HG02885 (cell line): Measurements from ENCODE around the gene NANS.
"Not testable (repeated sequence)": the region's sequence is repeated elsewhere in the genome, so short reads cannot be mapped to it uniquely, and the experiment has no call there.

Experiments used
- ATAC-seq: cut with Tn5 transposase; IDR thresholded peaks from one replicate; pipeline ENCODE4 v1.9.1; 2021; ENCODE audit warnings: mild to moderate bottlenecking; ENCODE audit not compliant: unreplicated experiment, poor library complexity

Gene NANS

DNA sequence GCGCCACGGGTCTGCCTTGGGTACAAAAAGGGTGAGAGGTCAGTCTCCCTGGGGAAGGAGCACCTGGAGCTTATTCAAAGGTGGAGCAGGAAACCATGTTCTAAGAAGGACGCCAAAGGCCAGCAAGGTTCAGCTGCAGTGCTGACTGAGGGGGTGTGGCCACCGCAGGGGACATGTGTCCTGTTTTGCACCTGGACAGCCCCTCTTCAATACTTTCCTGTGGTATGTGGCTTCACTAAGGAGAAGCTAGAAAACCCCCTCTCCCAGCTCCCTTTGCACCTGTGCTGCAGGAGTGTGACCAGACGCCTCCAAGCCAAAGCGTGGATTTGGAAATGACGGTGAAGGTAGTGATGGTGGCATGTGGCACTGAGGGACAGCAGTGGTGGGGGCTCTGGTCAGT lies 38.9 kb downstream of the NANS start:
- ATAC-seq = no peak

DNA sequence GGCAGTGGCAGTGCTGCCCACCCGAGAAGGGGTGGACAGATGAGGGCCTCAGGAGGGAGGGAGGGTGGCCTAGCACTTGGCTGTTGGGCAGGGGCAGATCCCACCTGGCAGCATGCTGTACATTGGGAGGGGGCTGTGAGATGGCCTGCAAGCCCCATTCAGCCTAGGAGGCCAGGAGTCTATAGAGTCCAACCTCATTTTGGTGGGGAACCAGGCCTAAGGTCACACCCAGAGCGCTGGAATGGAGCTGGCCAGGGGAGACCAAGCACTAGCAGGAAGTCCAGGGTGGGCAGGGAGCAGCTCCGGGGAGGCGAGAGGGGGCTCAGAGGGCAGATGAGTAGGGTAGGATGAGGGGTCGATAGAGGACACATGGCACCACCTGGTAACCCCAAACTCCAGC lies 39.6 kb downstream of the NANS start:
- no peak for ATAC-seq

DNA sequence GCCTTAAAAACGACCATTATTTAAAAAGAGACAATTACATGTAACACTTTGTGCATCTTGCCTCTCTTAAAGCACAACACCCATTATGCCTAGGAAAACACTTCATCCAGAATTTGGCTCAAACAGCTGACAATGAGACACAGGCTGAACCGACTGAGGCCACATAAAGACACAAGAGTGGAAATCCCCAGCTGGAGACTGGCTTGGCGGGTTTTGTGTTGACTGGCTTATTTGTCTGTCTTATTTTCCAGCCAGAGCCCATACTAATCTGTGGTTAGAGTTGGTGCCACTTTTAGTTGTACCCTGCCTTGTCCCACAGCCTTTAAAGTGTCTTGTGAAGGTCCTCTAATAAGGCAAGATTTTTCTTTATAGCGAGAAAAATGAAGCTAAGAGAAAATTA lies 41.3 kb downstream of the NANS start:
- no peak for ATAC-seq

DNA sequence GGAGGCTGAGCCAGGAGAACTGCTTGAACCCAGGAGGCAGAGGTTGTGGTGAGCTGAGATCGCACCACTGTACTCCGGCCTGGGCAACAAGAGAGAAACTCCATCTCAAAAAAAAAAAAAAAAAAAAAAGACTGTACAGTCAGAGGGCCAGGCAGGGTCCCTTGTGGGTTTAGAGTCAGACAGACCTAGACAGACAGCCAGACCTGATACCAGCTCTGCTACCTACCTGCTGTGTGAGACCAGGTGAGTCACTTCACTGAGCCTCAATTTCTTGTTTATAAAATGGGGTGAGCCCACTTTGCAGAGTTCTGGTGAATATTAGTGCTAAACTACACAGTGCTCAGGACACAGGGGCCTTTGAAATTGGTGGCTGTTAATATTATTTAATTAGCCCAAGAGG lies 42.8 kb downstream of the NANS start:
- no peak for ATAC-seq

DNA sequence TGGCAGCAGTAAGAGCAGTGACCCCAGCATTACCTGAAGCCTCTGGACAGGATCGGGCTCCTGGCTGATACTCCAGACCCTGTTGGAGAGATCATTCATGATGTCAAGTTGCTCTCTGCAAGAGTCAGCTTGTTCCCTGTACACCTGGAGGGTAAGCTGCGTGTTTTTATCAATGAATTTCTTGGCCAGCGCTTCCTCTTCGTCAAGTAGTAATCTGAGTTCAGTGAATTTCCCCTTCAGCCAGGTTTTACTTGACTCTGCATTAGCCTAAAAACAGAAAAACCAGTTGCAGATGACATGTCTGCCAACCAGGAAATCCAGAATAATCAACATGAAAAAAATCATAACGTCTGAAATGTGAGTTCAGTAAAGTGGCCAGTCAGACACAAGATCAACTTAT lies 43.4 kb downstream of the NANS start:
- no peak for ATAC-seq

DNA sequence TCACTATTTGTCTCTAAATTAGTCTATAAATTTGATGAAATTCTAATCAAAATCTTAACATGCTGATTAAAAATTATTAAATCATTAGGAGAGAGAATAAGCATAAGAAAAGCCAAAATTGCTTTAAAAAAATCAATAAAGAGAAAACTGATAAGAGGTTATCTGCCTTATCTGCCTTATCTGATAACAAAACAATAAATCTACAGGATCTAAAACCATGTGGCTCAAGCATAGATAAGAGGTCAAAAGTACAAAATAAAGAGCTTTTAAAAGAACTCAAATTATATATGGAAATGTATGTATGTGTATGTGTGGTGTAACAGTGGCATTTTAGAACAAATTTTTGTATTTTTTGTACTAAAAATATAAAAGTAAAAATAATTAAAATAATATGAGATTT lies 43.9 kb downstream of the NANS start:
- ATAC-seq = no peak

DNA sequence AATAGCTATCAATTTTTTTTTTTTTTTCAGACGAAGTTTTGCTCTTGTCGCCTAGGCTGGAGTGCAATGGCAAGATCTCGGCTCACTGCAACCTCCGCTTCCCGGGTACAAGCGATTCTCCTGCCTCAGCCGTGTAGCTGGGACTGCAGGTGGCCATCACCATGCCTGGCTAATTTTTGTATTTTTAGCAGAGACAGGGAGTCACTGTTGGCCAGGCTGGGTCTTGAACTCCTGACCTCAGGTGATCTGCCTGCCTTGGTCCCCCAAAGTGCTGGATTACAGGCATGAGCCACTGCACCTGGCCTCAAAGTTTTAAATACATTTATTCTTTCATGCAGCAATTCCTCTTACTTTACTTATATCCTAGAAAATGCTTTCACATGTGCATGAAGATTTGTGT lies 44.9 kb downstream of the NANS start:
- ATAC-seq = no peak

DNA sequence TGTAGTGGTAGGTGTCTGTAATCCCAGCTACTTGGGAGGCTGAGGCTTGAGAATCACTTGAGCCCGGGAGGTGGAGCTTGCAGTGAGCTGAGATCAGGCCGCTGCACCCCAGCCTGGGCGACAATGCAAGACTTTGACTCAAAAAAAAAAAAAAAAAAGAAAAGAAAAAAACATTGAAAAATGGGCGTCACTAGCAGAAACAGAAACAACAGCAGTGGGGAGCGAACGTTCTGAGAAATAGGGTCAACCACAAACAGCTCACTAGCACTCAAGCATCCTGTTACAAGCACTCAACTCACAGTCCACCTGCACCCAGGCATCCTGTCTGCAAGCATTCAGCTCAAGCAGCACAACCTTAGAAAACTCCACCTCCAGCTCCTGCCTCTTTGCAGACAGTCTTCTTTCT lies 45.3 kb downstream of the NANS start:
- peak; percentile 99 for ATAC-seq

DNA sequence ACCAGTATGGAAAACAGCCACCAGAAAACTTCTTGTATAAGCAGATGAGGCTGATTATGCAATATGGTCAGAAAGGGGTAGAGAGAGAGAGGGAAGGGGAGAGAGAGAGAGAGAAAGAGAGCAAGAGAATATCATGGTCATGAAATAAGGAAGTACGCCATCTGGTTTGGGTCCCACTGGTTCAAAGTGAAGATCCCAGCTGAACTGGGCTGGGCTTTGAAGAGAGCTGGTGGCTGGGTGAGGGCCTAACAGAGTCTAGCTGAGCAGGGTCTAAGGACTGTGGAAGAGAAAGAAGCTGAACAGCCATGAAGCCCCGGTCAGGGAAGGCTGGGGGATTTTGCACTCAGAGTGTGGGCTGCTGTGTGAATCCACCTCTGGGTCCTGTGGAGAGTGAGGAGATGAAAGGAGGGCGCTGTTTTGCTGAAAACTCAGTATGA lies 47.9 kb downstream of the NANS start:
- ATAC-seq = no peak

DNA sequence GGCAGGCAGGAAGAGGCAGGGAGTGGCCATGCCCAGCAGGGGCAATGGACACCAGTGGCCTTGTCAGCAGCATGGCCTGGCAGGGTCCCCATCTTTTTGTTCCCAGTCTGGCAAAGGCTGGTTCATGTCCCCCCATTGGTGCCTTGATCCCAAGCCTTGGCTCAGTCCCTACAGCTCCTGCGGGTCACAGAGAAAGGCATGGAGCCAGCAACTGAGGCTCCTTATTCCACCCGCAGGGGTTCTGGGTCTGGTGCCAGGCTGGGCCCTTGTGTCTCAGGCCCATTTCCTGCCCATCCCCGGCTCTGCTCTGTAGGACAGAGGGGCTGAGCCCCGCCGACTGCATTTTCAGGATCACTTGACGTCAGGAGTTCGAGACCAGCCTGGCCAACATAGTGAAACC lies 48.5 kb downstream of the NANS start:
- ATAC-seq = no peak

DNA sequence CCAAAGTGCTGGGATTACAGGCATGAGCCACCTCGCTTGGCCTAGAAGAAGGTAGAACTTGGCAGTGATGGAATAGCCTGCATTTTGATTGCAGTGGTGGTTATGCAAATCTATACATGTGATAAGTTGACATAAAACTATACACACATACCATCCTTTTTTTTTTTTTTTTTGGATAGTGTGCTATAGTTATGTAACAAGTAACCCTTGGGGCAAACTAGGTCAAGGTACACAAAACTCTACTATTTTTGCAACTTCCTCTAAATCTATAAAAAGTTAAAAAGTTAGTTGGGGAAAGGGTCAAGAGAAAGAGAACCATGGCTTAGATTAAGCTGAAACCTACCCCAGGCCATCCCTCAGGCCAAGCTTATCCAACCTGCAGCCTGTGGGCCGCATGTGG lies 51.4 kb downstream of the NANS start:
- ATAC-seq = peak; percentile 24

DNA sequence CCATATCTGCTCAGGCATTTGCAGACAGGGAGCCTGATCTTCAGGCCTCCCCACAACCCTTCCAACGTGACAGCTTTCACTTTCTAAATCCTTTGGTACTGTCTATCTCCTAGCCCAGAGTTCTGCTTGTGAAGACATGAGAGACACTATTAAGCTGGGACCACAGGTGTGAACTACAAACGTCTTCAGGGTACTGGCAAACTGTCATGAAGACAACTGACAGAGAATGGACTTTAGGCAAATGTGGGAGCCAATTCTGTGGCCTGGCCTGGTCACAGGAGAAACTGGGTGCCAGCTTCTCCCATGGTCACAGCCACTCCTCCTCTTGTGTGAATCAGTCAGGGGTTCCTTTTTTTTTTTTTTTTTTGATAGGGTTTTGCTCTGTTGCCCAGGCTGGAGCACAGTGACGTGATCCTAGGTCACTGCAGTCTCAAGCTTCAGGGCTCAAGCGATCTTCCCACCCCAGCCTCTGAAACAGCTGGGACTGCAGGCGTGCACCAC lies 52.0 kb downstream of the NANS start:
- peak; percentile 90 for ATAC-seq

DNA sequence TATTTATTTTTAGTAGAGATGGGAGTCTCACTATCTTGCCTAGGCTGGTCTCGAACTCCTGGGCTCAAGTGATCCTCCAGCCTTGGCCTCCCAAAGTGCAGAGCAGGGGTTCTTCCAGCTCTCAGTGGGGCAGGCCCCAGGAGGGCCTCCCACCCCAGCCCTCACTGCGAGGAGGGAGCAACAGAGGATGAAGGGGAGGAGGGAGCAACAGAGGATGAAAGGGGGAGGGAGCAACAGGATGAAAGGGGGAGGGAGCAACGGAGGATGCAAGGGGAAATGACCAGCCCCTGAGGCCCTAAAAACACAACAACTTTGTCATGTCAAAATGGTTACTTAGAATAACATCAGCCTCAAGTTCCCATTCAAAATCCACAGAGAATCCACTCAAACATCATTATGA lies 52.5 kb downstream of the NANS start:
- no peak for ATAC-seq

DNA sequence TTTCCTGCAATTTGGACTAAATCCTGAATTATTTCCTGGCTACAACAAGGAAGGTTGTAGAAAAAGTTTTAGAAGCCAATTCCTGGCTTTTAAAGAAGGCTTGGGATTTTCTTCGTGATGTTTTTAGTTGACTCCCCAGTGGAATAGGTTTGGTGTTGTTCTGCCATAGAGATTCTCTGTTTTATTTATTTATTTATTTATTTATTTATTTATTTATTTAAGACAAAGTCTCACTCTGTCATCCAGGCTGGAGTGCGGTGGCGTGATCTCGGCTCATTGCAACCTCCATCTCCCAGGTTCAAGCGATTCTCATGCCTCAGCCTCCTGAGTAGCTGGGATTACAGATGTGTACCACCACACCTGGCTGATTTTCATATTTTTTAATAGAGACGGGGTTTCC lies 60.6 kb downstream of the NANS start:
- ATAC-seq = not testable (repeated sequence)

DNA sequence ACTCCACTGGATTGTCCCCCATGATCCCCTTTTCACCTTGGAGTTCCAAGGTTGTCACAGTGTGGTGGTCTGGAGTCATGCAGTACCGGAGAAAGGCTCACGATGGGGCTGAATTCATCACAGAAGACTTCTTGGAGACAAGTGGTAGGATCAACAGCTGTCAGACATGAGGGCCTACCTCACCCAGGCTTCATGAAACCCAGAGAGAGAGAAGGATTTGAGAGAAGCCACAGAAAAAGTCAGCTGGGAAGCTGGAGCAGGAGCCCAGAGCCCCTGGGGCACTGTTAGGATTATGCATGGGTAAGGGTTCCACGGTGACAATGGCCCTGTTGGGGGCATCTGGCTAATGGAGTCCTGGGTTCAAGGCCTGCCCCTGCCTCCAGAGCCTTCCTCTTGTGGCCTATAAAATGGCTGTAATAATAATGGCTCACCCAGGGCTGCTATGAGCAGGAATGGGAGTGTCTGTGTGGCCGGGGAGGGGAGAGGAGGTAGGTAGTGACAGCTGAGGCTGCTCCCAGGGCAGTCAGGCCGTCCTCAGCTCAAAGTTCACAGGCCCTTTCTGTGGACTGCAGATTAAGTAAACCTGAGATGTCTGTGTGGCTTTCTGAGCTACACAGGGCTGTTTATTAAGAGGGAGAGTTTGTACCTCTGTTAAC lies 61.6 kb downstream of the NANS start:
- ATAC-seq = peak; percentile 37

DNA sequence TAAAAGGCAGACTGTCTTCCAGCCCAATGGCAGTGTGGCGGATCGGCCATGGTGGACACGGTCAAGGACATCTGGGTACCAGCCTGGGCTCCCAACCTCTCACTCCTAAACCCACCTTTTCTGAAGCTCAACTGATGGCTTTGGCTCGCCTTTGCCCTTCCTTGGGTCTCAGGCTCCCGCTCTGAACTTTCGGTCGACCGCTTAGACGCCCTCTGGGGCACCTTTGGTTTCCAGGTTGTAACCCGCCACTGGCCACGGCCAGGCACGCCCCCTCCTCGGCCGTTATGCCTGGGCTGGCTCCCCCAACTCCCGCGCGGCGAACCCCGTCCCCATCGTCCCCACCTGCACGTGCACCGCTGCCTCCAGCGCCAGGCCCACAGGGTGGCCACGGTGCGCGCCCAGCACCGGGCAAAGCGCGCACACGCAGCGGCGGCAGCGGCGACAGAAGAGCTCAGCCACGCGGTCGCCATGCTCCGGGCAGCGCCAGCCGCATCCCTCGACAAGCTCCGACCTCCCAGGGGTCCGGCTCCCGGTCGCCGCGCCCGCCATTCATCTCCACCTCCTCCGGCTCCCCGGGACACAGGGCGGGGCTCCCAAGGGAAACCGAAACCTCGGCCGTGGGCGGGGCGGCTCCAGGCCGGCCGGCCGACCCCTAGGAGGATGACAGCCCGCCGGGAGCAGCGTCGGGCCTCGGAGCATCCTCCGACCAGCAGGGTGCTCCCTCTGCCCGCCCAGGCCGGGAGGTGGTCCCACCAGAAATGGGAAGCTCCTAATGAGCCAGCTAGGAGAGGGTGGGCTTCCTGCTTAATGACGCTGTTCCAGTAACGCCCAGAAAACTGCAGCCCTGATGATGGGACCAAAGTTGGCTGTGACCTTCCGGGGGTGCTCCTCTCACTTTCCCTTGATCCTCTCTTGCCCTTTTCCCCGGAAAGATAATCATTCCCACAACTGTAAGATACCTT lies 62.4 kb downstream of the NANS start, which contains the start of gene TRIM14:
Gene TRIM14, minus strand, starts transcription at position 583 of the 962 bp plus-strand sequence. Its CDS starts 34 bp downstream, at position 549.
- peak; percentile 65 for ATAC-seq

DNA sequence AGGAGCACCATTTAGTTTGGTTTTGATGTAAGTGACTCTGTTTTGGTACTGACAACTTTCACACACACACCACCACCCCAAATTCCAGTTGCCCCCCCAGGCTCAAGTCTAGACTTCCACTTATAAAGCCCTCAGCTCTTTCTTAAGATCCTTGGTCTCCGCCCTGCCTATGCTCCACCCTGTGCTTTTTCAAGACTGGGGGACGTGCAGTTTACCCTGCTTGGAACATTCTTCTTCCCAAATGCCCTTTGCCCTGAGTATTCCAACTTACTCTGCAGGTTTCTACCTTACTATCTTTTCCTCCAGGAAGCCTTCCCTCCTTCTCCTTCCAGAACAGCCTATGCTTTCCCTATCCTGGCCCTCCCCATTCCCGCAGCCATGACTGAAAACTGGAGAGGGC lies 63.9 kb downstream of the NANS start:
- ATAC-seq = no peak

DNA sequence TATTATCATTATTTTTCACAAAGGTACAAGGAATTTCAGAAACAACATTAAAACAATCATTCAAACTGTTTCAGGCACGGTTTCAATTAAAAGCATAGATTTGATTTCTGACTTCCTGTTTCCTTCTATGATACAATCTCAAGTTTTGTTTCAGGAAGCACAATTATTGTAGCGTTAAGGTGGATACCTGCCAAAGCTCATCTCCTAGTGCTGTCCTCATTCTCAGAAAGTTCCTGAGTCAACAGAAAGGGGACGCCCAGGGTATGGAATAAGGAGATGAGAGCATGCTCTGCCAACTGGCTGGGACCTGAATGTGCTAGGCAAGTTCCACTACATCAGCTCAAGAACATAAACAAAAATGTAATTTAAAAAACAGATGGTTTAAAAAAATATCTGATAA lies 64.5 kb downstream of the NANS start:
- no peak for ATAC-seq

DNA sequence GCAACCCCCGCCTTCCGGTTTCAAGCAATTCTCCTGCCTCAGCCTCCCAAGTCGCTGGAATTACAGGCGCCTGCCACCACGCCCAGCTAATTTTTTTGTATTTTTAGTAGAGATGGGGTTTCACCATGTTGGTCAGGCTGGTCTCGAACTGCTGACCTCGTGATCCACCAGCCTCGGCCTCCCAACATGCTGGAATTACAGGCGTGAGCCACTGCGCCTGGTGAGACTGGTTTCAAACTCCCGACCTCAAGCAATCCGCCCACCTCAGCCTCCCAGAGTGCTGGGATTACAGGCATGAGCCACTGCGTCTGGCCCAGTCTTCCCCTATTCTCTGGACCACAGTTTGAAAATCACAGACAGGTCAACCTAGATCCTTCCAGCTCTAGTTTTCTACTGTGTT lies 67.6 kb downstream of the NANS start:
- ATAC-seq = not testable (repeated sequence)

DNA sequence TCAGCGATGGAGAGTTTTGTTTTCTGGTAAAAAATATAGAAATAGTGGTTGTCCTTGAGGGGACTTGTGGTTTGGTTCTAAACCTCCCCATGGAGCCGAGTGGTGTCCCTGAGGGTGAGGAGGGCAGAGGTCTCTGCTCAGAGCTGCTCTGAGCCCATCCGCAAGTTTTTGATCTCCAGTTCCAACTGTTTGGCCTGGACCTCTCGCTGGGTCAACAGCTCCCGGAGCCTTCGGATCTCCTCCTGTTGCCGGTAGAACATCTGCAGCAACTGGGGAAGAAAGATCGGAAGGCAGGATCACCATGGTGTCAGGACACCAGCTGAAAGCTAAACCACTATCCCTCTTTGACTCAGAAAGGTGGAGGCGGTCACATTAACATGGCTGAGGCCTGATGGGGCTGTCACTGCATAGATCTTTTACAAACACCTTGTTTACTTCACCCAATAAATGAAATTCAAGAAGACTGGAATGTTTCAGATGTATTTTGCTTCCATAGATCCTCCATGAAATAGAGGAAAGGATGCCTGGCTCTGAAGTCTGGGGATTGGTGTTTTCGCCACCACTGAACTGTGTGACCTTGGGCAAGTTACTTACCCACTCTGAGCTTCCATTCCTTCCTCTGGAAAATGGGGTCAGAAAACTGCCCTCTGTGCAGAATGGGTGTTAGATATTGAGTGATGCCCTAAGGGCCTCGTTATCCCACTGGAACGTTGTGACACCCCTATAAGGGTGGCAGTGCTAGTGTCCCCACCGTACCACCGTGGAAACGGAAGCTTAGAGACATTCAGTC lies 68.3 kb downstream of the NANS start:
- ATAC-seq = no peak

DNA sequence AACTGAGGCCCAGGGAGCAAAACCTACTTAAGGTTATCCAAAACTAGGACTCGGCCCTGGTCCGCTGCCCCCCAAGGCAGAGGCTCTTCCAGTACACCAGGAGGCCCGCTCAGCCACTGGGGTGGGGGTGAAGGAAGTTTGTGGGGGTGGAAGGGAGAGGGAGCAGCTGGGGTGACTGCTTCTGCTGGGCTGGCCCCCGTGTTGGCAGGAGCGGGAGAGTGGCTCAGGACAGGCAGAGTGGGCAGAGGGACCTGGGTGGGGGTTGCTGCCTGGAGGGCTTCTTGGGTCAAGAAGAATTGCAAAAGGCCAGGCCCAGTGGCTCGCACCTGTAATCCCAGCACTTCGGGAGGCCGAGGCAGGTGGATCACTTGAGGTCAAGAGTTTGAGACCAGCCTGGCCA lies 70.7 kb downstream of the NANS start:
- no peak for ATAC-seq
